GM23338 (cell line): ENCODE data around the gene EPHX1. TPM values are rescaled to one million over a fixed set of nuclear protein-coding genes. Genes with fewer than 3 reads are reported as not detected.
"Not testable (repeated sequence)": the region's sequence is repeated elsewhere in the genome, so short reads cannot be mapped to it uniquely, and the experiment has no call there.

ENCODE experiments used
- ATAC-seq: fragments of 200-7000 bp; cut with Tn5 transposase; 3 replicates; pipeline ENCODE4 v1.9.1; 2020
- DNase-seq: peaks from one replicate; pipeline ENCODE4 v3.0.0-alpha.2; 2015; ENCODE audit warnings: low spot score
- H2AFZ ChIP-seq: fragments of 200-600 bp; sonication (generic); 2 replicates; pipeline ENCODE4 v1.8.0; 2016; ENCODE audit warnings: antibody characterized with exemption, mild to moderate bottlenecking, moderate library complexity
- H3F3A ChIP-seq: fragments of 200-600 bp; sonication (generic); replicated peaks from 2 replicates; pipeline ENCODE4 v1.8.0; 2017; ENCODE audit warnings: antibody characterized with exemption, mixed run types, low read depth
- H3K27ac ChIP-seq: fragments of 200-600 bp; sonication (generic); 2 replicates; pipeline ENCODE4 v1.6.1; 2016; ENCODE audit warnings: low read depth
- H3K27me3 ChIP-seq: fragments of 200-600 bp; sonication (generic); 2 replicates; pipeline ENCODE4 v1.8.0; 2016; ENCODE audit warnings: mild to moderate bottlenecking, mixed run types, moderate library complexity; ENCODE audit not compliant: insufficient read depth
- H3K36me3 ChIP-seq: fragments of 200-600 bp; sonication (generic); 2 replicates; pipeline ENCODE4 v1.8.0; 2016; ENCODE audit warnings: mild to moderate bottlenecking; ENCODE audit not compliant: insufficient read depth
- H3K4me1 ChIP-seq: fragments of 200-600 bp; sonication (generic); 2 replicates; pipeline ENCODE4 v1.8.0; 2016; ENCODE audit warnings: mild to moderate bottlenecking, moderate library complexity; ENCODE audit not compliant: insufficient read depth
- H3K4me2 ChIP-seq: fragments of 200-600 bp; sonication (generic); 2 replicates; pipeline ENCODE4 v1.7.1; 2017; ENCODE audit warnings: mixed run types
- H3K4me3 ChIP-seq: fragments of 200-600 bp; sonication (generic); 2 replicates; pipeline ENCODE4 v1.6.1; 2016; ENCODE audit warnings: mixed run types
- H3K79me2 ChIP-seq: fragments of 200-600 bp; sonication (generic); replicated peaks from 2 replicates; pipeline ENCODE4 v1.8.0; 2017; ENCODE audit warnings: mild to moderate bottlenecking; ENCODE audit not compliant: insufficient read depth
- H3K9me2 ChIP-seq: fragments of 200-600 bp; sonication (generic); 2 replicates; pipeline ENCODE4 v1.8.0; 2017; ENCODE audit not compliant: insufficient read depth
- H4K20me1 ChIP-seq: fragments of 200-600 bp; sonication (generic); replicated peaks from 2 replicates; pipeline ENCODE4 v1.8.0; 2017; ENCODE audit warnings: mild to moderate bottlenecking; ENCODE audit not compliant: insufficient read depth
- H3K27ac Mint-ChIP-seq: 2 replicates; pipeline ENCODE4 v1.8.0; 2020; ENCODE audit warnings: inconsistent platforms, mild to moderate bottlenecking, moderate library complexity, mixed read lengths
- H3K27me3 Mint-ChIP-seq: 3 replicates; pipeline ENCODE4 v1.8.0; 2022; ENCODE audit warnings: low read depth, mild to moderate bottlenecking, moderate library complexity, mixed read lengths, inconsistent platforms; ENCODE audit not compliant: insufficient read depth, poor library complexity
- H3K36me3 Mint-ChIP-seq: 3 replicates; pipeline ENCODE4 v1.8.0; 2021; ENCODE audit warnings: low read depth, mild to moderate bottlenecking, inconsistent platforms, moderate library complexity, mixed read lengths
- H3K4me1 Mint-ChIP-seq: 3 replicates; pipeline ENCODE4 v1.8.0; 2020; ENCODE audit warnings: mild to moderate bottlenecking, inconsistent platforms, mixed read lengths
- H3K4me3 Mint-ChIP-seq: 3 replicates; pipeline ENCODE4 v1.8.0; 2021; ENCODE audit warnings: moderate library complexity, mild to moderate bottlenecking, inconsistent platforms, mixed read lengths
- H3K9me3 Mint-ChIP-seq: 3 replicates; pipeline ENCODE4 v1.8.0; 2020; ENCODE audit warnings: moderate library complexity, mild to moderate bottlenecking, inconsistent platforms, mixed read lengths
- ETS1 ChIP-seq: IDR thresholded peaks from 2 replicates; pipeline ENCODE4 v1.6.1; 2016; ENCODE audit warnings: antibody characterized with exemption
- ZNF462 ChIP-seq: fragments of 250-450 bp; sonication (Bioruptor Pico); IDR thresholded peaks from 2 replicates; pipeline ENCODE4 v1.5.0; 2020; ENCODE audit warnings: mild to moderate bottlenecking, moderate library complexity
- polyA plus RNA-seq: library from polyadenylated mRNA; unstranded; fragments of >200 nt; fragmentation: Nextera tagmentation; extraction: Ambion mirVana; gene quantifications from 2 replicates; pipeline ENCODE4 v1.2.1, GENCODE V29; 2016
- total RNA-seq: library from RNA; depleted of rRNA; stranded (reverse); fragments of >200 nt; shearing (Covaris generic); gene quantifications from 2 replicates; pipeline ENCODE4 v1.2.3, GENCODE V29; 2014

Gene EPHX1
- total and polyA plus RNA-seq, 2 experiments from 2014 or later: 15.3 to 46.5 TPM

GRCh38 chr1:225887030-225887314, 77.0 kb downstream of the EPHX1 start (continued):
- TF ChIP-seq ETS1 (no peak), ZNF462 (CRISPR knock-in tag) (no peak)

- peak overlapping the region; percentile 62 for H3K4me3 Mint-ChIP-seq
- not testable (repeated sequence) for H3K79me2 ChIP-seq, H3K9me2 ChIP-seq, H4K20me1 ChIP-seq, H3K9me3 Mint-ChIP-seq, H3K27ac Mint-ChIP-seq, H3K36me3 Mint-ChIP-seq, H3K36me3 ChIP-seq, H2AFZ ChIP-seq, H3K27me3 ChIP-seq
- peak overlapping the region; percentile 55 for H3K4me3 ChIP-seq
- H3K4me1 ChIP-seq: peaks cover 33% of the 10 kb centered on the region
- H3K27me3 Mint-ChIP-seq: peaks cover 26% of the 10 kb centered on the region
- H3F3A ChIP-seq: peaks cover 18% of the 10 kb centered on the region
- peaks cover 43% of the 10 kb centered on the region for H3K4me1 Mint-ChIP-seq
- DNase-seq (peak; percentile 57), ATAC-seq (peak; percentile 57)
- peak overlapping the region; percentile 81 for H3K4me2 ChIP-seq
- H3K27ac ChIP-seq: 0 out of 2 replicates have a peak overlapping the region, but pooled peaks have one; percentile 50
These were observed 77.8 kb downstream of the EPHX1 start for GRCh38 chr1:225887554-225888288.
